GM18508 (cell line): ENCODE results near the gene FERMT3.

Experiments used
- ATAC-seq: cut with Tn5 transposase; IDR thresholded peaks from one replicate; pipeline ENCODE4 v1.9.1; 2021; ENCODE audit warnings: moderate number of reproducible peaks; ENCODE audit not compliant: insufficient read depth, unreplicated experiment

Gene FERMT3

DNA sequence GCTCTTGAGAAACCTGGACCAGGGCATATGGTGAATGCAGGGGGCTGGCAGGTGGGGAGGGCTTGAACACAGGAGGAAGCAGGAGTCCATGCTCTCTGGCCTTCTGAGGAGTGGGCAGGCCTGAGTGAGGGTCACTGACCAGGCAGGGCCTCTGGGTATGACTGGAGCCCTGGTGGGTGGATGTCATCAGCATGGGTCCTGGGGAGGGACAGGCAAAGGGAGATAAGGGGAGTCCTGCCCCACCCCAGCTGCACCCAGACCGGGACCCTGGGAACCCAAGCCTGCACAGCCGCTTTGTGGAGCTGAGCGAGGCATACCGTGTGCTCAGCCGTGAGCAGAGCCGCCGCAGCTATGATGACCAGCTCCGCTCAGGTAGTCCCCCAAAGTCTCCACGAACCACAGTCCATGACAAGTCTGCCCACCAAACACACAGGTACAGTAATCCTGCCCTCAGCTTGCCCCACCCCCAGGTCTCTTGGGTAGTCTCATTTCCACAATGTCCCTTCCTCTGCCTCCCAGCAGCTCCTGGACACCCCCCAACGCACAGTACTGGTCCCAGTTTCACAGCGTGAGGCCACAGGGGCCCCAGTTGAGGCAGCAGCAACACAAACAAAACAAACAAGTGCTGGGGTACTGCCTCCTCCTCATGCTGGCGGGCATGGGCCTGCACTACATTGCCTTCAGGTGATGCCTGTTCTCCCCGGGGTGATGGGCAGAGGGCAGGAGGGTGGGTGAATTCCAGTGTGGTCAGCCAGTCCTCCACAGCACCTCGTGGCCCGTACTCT, 25.9 kb downstream of the FERMT3 start:
- ATAC-seq: no peak

DNA sequence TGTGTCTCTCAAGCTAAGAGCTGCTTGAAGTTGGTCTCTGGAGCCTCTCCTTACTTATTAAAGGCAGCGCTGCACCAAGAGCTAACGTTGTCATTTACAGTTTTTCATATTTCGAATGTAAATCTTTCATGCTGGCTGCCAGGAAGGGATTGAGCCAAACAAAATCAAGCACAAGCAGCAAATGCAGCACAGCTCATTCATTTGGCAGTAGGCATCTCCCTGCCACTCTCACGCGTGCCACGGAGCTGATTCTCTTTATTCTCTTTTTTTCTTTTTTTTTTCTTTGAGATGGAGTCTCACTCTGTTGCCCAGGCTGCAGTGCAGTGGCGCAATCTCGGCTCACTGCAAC, 26.4 kb downstream of the FERMT3 start:
- ATAC-seq: no peak

DNA sequence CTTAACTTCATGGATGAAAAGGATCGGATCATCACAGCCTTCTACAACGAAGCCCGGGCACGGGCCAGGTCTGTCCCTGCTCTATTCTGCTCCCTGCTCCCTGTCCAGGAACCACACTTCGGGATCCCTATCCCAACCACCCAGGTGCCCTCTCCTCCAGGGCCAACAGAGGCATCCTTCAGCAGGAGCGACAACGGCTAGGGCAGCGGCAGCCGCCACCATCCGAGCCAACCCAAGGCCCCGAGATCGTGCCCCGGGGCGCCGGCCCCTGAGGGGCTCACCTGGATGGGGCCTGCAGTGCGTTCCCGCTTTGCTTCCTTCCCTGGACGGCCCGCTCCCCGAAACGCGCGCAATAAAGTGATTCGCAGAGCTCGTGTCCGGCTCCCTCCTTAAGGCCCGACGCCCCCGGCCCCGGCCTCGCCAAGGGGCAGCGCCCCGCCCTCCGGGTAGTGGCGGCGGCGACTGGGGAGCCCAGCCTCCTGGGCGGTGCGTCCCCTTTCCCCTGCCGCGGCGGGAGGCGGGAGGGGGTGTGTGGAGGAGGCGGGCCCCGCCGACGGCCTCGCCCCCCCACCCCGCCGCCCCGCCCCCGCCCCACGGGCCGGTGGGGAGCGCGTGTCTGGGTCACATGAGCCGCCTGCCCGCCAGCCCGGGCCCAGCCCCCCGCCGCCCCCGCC, 27.5 kb downstream of the FERMT3 start, which contains the start of gene VEGFB:
TSS of gene VEGFB (plus strand) at position 672 of the 674 bp plus-strand sequence. CDS start 250 bp downstream, outside the sequence.
- no peak for ATAC-seq

DNA sequence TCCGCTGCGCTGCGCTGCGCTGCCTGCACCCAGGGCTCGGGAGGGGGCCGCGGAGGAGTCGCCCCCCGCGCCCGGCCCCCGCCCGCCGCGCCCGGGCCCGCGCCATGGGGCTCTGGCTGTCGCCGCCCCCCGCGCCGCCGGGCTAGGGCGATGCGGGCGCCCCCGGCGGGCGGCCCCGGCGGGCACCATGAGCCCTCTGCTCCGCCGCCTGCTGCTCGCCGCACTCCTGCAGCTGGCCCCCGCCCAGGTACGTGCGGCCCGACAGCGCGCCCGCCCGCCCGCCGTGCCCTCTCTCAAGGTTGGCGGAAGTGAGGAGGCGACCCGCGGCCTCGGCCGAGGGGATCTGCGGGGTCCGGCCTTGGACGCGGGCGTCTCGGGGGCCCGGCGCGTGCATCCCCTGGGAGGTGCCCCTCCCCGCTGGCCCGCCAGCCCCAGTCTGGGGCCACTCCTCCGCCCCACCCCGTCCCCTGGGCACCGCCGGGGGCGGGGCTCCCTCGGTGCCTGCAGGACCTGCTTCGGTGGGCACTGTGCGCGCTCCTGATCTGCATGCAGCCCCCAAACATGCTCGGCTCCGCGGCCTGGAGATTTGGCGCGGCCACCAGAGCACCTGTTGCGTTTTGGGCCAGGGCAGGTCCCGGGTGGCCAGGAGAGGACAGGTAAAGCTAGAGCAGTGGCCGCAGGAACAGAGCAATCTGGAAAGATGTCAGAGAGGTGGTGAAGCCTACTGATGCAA, 28.3 kb downstream of the FERMT3 start:
- ATAC-seq: no peak

DNA sequence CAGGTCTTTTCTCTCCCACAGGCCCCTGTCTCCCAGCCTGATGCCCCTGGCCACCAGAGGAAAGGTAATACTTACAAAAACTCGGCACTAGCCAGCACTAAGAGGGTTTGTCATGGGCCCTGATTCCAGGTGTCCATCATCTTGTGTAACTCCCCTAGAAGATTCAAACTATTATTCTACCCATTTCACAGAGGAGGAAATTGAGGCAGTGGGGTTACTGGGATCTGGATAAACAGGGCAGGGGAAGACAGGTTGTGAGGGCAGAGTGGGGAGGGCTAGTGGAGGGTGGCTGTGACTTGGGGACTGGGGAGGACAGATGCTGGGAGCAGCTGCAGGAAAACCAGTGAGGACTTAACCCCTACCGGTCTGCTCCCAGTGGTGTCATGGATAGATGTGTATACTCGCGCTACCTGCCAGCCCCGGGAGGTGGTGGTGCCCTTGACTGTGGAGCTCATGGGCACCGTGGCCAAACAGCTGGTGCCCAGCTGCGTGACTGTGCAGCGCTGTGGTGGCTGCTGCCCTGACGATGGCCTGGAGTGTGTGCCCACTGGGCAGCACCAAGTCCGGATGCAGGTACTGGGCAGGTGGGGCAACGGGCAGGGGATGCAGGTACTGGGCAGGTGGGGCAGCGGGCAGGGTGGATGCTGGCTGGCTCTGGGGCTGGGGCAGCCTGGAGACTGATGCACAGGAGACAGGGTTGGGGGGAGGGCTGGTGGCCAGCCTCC, 29.1 kb downstream of the FERMT3 start:
- ATAC-seq: no peak

DNA sequence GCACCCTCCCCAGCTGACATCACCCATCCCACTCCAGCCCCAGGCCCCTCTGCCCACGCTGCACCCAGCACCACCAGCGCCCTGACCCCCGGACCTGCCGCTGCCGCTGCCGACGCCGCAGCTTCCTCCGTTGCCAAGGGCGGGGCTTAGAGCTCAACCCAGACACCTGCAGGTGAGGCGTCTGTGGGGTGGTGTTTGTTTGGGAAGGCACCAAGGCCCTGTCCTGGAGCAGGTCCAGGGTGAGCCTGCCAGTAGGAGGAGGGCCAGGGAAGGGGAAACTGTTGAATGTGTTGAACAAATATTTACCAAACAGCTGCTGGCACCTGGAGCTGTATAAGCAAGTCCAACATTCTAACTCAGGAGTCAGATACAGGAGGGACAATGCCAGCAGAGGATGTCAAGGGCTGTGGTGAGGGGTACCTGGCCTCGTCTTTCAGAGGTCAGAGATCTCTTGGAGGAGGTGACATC, 31.0 kb downstream of the FERMT3 start:
- no peak for ATAC-seq

DNA sequence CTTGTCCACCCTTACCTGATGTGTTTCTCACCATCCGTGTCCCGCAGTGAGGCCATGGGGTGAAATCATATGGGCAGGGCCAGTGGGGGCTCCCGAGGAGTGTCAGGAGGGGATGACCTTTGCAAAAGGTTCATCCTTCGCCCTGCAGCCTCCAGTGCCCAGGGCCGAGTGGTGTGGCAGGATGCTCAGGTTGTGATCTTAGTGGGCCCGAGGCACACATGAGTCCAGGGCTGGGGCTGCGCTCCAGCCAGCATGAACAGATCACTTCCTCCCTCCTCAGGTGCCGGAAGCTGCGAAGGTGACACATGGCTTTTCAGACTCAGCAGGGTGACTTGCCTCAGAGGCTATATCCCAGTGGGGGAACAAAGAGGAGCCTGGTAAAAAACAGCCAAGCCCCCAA, 31.6 kb downstream of the FERMT3 start:
- ATAC-seq: no peak

DNA sequence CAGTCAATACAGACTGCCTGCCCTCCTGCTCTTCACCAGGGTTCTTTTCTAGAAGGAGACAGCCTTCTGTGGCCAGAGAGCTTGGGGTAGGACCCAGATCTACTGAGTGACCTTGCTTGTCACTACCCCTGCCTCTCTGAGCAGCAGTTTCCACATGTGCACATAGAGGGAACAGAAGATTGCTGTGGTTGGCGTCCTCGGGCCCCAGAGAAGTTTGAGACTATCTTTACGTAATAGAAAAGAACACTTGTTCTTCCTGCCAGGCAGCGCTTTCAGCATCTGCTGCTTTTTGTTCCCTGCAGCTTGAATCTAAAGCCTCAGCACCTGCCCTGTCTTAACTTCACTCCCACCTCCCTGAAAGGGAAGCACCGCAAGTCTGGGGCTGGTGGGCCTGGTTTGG, 32.5 kb downstream of the FERMT3 start:
- no peak for ATAC-seq

DNA sequence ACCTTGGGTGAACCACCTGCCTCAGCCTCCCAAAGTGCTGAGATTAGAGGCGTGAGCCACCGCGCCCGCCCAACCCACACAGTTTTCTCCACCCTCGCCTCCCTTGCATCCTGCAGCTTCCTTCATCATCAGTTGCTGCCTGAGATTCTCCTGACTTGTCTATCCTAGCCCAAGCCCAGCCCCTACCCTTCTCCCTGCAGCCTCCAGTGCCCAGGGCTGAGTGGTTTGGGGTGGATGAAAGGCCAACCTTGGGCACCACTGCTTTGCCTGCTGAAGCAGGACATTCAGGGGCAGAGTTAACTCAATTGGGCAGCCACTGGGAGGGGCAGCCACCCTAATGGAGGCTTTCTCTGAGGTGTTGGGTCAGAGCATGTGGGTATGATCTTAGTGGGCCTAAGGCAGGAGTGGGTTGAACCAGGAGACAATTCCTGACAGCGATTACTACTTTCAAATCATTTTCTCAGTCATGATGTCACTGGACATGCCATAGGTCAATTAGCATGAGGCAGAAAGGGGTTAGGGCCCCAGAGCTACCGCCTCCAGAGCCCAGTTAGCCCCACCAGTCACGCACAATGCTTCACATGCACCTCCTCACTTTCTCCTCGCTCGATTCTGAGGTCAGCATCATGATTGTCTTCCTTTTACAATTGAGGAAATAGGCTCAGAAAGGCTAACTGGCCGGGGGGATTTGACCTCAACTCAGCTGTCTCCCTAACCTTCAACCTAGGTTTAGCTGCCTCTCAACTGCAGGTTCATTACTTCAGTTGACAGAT, 33.3 kb downstream of the FERMT3 start:
- no peak for ATAC-seq

DNA sequence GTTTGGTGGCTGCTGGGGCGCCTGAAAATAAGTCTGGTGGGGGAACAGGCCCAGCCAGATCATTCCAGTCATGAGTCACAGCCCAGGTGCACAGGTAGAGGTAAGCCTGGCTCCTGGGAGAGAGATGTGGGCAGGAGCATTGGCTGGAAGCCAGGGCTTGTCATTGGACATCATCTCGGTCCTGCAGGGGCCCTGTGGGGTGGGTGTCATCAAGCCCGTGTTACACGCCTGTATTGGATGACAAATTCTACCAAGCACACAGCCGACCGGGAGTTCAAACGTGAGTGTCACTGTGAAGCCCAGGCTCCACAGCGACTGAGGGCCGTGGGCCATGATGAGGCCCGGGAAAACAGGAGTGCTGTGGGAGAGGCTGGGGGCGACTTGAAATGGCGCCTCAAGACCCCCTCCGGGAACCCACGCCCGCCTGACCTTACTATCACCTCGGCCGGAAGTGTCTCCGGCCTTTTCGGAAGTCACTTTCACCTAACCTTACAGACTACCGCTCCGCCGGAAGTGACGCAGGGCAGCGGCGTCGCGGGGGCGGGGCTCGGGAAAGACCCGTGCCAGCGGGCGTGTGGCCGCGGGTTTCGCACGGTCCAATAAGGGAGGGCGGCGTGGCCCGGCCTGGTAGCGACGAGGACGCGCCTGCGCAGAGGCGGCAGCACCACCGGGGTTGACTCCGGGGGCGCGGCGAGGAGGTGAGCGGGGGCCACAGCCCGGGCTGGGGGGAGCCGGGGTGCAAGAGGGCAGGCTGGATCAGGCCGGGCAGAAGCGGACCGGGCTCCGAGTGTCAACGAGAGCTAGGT, 34.1 kb downstream of the FERMT3 start, which contains the start of gene FKBP2:
TSS of gene FKBP2 (plus strand) at position 661 of the 806 bp plus-strand sequence. CDS start 1,293 bp downstream, outside the sequence.
- peak; percentile 38 for ATAC-seq

DNA sequence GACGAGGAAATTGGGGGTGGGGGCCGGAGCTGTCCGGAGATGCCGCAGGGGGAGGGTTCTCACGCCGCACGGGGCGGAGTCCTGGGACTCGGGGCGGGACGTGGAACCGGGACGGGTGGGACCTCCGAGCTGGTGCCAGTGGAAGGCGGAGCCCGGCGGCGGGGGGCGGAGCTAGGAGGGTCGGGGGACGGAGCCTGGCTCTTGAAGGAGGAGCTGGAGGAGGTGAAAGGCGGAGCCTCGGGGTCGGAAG, 34.6 kb downstream of the FERMT3 start:
- ATAC-seq: peak; percentile 34

DNA sequence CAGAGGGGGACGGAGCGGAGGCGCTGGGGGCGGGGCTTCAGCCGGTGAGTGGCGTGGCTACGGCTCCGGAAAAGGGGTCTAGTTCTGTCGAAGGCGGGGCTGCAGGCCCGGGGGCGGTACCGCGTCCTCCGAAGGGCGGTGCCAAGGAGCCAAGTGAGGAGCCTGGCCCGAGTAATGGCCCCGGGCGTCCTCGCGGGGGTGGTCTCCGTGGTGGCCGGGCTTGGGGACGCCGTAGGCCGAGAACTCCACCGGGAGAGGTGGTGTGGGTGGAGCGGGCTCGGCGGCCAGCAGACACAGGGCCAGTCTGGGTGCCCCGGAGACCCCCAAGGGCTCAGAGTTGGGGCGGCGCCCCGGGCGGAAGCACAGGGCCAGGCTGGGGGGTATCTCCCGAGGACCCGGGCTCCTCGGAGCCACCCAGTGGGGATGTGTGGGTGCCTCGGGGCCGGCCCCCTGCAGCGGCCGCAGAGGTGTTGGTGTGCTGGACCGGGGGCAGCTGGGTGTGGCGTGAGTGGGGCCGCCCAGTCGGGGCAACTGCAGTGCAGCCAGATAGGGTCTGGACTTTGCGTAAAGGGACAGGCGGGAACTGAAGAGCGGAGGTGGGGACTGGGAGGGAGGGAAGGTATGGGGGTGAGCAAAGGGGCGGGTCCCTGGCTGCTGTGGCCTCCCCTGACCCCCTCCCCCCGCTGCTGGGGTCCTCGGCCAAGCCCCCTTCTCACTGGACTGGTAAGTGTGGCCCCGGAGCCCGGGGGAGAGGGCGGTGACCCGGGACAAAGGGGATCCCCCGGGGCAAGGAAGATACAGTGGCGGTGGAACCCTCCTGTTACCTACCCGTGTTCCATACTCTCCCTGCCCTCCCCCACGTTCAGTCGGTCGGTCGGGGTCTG, 35.2 kb downstream of the FERMT3 start:
- ATAC-seq: peak; percentile 37

DNA sequence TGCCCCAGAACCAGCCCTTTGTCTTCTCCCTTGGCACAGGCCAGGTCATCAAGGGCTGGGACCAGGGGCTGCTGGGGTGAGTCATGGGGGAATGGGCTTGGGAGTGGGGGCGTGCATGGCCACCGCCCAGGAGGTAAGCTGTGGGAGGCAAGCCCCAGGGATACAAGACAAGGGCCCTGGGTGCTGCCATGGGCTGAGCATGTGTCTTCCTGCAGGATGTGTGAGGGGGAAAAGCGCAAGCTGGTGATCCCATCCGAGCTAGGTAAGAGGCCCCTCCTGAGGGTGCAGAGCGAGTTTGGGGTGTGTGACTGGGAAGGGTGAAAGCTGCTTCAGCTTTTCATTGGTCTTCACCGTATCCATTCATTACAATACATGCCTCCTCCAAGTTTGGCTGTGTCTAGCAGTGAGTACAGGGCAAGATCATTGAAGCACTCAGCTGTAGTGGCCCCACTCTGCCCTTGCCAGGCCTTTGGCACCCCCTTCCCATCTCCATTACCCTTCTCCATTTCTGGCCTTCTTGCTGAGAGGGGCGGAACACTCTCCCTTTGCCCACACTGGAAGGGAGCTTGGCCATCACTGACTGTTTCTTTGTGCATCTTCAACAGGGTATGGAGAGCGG, 36.8 kb downstream of the FERMT3 start:
- ATAC-seq: no peak

DNA sequence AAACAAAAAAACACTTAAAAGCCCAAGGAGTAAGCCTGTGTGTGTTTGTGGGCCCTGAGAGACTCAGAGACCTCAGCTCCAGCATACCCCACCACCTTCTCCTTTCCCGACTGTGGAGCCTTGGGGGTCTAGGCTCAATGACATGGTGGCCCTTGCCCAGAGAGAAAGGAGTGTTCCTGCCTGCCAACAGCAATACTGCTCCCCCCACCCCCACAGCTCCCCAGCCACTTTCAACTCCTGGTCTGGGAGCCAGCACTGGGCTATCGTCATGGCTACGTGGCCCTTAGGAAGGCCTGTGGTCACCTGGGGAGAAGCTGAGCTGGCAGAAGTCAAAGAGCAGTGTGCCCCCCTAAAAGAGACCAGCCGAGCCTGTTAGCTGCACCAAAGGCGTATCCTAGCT, 37.6 kb downstream of the FERMT3 start:
- no peak for ATAC-seq

DNA sequence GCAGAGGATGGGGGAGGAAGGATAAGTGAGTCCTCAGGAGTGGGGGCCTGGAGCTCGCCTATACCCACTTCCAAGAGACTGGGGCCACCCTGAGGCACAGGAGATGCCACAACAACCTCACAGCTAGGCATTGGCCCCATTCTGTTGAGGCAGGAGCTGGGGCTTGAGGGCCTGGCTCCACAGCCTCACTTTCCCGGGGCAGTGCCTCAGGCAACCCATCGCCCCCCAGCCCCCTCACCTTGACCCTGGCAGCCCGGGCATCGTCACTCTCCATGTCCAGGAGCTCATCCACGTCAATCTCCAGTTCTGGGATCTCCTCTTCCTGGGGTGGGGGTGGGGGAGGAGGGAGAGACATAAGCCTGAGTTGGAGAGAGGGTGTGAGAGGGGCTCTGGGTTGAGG, 38.4 kb downstream of the FERMT3 start:
- ATAC-seq: no peak

DNA sequence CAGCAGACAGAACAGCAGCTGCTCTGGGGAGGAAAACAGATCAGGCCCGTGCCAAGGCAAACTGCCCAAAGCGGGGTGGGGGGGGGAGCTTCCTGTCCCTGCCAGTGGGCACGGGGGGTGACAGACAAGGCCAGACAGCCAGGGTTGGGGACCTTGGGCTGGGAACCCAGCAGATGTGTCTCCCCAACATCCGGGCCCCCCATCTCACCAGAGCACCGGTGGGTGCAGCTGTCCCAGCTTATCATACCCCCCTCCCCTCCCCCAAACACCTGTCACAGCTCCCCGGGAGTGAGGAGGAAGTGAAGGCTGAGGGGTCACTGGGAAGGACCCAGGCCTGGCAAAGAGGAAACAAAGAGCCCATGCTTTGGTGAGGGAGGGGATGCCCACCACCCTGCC, 38.9 kb downstream of the FERMT3 start:
- no peak for ATAC-seq

DNA sequence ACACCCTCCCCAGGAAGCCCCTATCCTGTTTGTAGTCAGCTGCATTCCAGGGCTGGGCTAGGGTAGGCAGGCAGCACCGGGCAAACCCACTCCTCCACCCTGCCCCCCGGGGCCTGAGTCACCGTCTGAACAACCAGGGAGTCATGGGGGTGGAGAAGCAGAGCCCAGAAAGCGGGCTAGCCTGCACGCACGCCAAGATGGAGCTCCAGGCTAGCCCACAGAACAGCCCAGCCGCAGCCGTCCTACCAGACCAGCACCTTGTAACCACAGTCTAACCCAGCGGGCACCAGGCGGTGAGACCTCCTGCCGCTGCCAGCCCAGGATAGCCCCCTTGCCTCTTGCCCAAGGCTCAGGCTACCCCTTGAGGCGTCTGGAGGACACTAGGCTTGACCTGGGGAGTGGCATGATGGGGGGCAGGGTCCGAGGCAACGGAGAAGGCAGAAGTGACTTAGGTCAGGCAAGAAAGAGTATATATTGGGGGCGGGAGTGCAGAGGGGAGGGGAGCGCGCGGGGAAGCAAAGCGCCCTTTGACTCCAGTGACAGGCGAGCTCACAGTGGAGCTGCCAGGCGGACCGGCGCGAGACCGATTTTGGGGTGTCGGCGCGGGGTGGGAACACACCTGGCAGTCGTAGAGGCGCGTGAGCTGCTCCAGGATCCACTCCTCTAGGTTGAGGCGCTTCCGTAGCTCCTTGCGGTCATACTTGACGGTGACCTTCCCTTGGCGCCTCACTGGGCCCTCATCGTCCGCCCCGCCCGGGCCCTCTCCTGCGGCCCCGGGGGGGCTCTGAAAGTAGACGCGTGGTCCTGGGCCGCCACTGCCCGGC, 39.5 kb downstream of the FERMT3 start:
- no peak for ATAC-seq
